Bone marrow (tissue), 2 donors: ENCODE data around the gene GRIK1.
"Not testable (repeated sequence)": the region's sequence is repeated elsewhere in the genome, so short reads cannot be mapped to it uniquely, and the experiment has no call there.

ENCODE experiments used
- DNase-seq, 2 donors: peaks; one replicate each; lab custom pipeline; 2025; lab: John Stamatoyannopoulos, UW

Gene GRIK1

GRCh38 chr21:29610779-29611360 is 328.9 kb downstream of the GRIK1 start:
- DNase-seq: no peak

GRCh38 chr21:29606613-29607012 is 333.2 kb downstream of the GRIK1 start:
- DNase-seq: no peak

- DNase-seq: not testable (repeated sequence)
Observed at GRCh38 chr21:29605219-29605618, 334.6 kb downstream of the GRIK1 start.

- no peak for DNase-seq
Observed at GRCh38 chr21:29604076-29604475, 335.7 kb downstream of the GRIK1 start.

- DNase-seq: no peak
Observed at GRCh38 chr21:29601047-29601446, 338.7 kb downstream of the GRIK1 start.

GRCh38 chr21:29586696-29587095 is 353.1 kb downstream of the GRIK1 start:
- no peak for DNase-seq

- no peak for DNase-seq
Observed at GRCh38 chr21:29585462-29585861, 354.3 kb downstream of the GRIK1 start.

GRCh38 chr21:29583424-29583924 is 356.3 kb downstream of the GRIK1 start:
- no peak for DNase-seq

GRCh38 chr21:29582855-29583254 is 356.9 kb downstream of the GRIK1 start:
- no peak for DNase-seq

- DNase-seq: no peak
Observed at GRCh38 chr21:29581393-29581792, 358.4 kb downstream of the GRIK1 start.

GRCh38 chr21:29580732-29581285 is 359.0 kb downstream of the GRIK1 start:
- no peak for DNase-seq

- no peak for DNase-seq
Observed at GRCh38 chr21:29578306-29578705, 361.5 kb downstream of the GRIK1 start.

- no peak for DNase-seq
Observed at GRCh38 chr21:29571949-29572348, 367.8 kb downstream of the GRIK1 start.

- DNase-seq: no peak
Observed at GRCh38 chr21:29568020-29568697, 371.6 kb downstream of the GRIK1 start.

GRCh38 chr21:29557931-29558725 is 381.7 kb downstream of the GRIK1 start:
- no peak for DNase-seq

- no peak for DNase-seq
Observed at GRCh38 chr21:29557200-29557599, 382.6 kb downstream of the GRIK1 start.

- DNase-seq: no peak
Observed at GRCh38 chr21:29555601-29556000, 384.2 kb downstream of the GRIK1 start.

GRCh38 chr21:29550205-29550604 is 389.6 kb downstream of the GRIK1 start:
- DNase-seq: no peak

GRCh38 chr21:29549614-29550013 is 390.2 kb downstream of the GRIK1 start:
- no peak for DNase-seq

- no peak for DNase-seq
Observed at GRCh38 chr21:29547998-29548397, 391.8 kb downstream of the GRIK1 start.

- no peak for DNase-seq
Observed at GRCh38 chr21:29546071-29546470, 393.7 kb downstream of the GRIK1 start.

- no peak for DNase-seq
Observed at GRCh38 chr21:29540289-29540688, 399.5 kb downstream of the GRIK1 start.

GRCh38 chr21:29538115-29538514 is 401.7 kb downstream of the GRIK1 start:
- DNase-seq: no peak
